Measurements from ENCODE around the gene MUS81. TPM values are rescaled to one million over a fixed set of nuclear protein-coding genes. Genes with fewer than 3 reads are reported as not detected.
A peak's percentile ranks its signal among the peaks of the same experiment; 100 is the strongest.

Gene MUS81
- total and polyA plus RNA-seq, 7 donors, result 33.5 to 61.8 (median 42.9) TPM

GRCh38 chr11:65814986-65815565 is 45.2 kb upstream of the MUS81 start:
- TF ChIP-seq POLR2A (IDR thresholded peaks at IDR 0.05) (no peak), CTCF (IDR thresholded peaks at IDR 0.05) (no peak), EP300 (IDR thresholded peaks at IDR 0.05) (no peak), POLR2AphosphoS5 (IDR thresholded peaks at IDR 0.05) (no peak)
- Histone ChIP-seq H3K27ac (no peak overlapping the region), H3K36me3 (peaks cover 0 to 6% (median 0%) of the 10 kb centered on the region in 4 donors), H3K4me1 (peaks cover 0 to 12% (median 8%) of the 10 kb centered on the region in 4 donors), H3K9me3 (no peaks in the 10 kb centered on the region), H3K27me3 (no peaks in the 10 kb centered on the region), H3K4me3 (no peak overlapping the region)
- no peak for DNase-seq
- intact Hi-C loops (cut with DNase I), result loop anchor here (10.0 kb wide), 1 partner anchor 190 kb away; no protein-coding TSS in a partner anchor
- 92 to 94% methylated on average over 16 of the region's 16 CpGs for WGBS, 2 donors

GRCh38 chr11:65816696-65817095 is 43.5 kb upstream of the MUS81 start:
- Histone ChIP-seq H3K4me1 (peaks cover 0 to 12% (median 8%) of the 10 kb centered on the region in 4 donors), H3K27me3 (no peaks in the 10 kb centered on the region), H3K4me3 (no peak overlapping the region), H3K36me3 (peaks cover 0 to 6% (median 0%) of the 10 kb centered on the region in 4 donors), H3K27ac (no peak overlapping the region), H3K9me3 (no peaks in the 10 kb centered on the region)
- no peak for DNase-seq
- intact Hi-C loops (cut with DNase I), result loop anchor here (10.0 kb wide), 1 partner anchor 192 kb away; no protein-coding TSS in a partner anchor
- WGBS, 2 donors, result 93 to 95% methylated on average over 3 of the region's 3 CpGs
- no peak for TF ChIP-seq POLR2AphosphoS5 (IDR thresholded peaks at IDR 0.05)
- TF ChIP-seq EP300 (IDR thresholded peaks at IDR 0.05), result no peak
- no peak for TF ChIP-seq CTCF (IDR thresholded peaks at IDR 0.05)
- no peak for TF ChIP-seq POLR2A (IDR thresholded peaks at IDR 0.05)

- no peak for DNase-seq
- TF ChIP-seq CTCF (IDR thresholded peaks at IDR 0.05) (no peak), POLR2AphosphoS5 (IDR thresholded peaks at IDR 0.05) (no peak), POLR2A (IDR thresholded peaks at IDR 0.05) (no peak), EP300 (IDR thresholded peaks at IDR 0.05) (no peak)
- Histone ChIP-seq H3K9me3 (no peaks in the 10 kb centered on the region), H3K4me3 (peak overlapping the region; percentile 29 to 65 (median 60)), H3K4me1 (peaks cover 0 to 12% (median 8%) of the 10 kb centered on the region in 4 donors), H3K27ac (peak overlapping the region; percentile 64 to 74 (median 72)), H3K27me3 (no peaks in the 10 kb centered on the region), H3K36me3 (peaks cover 0 to 6% (median 0%) of the 10 kb centered on the region in 4 donors)
- 45 to 70% methylated on average over 5 of the region's 5 CpGs for WGBS, 2 donors
- intact Hi-C loops (cut with DNase I), result loop anchor here (10.0 kb wide), 1 partner anchor 193 kb away; no protein-coding TSS in a partner anchor
These were observed 42.9 kb upstream of the MUS81 start for GRCh38 chr11:65817312-65817834.

GRCh38 chr11:65817835-65818680 is 42.2 kb upstream of the MUS81 start:
- 6 to 7% methylated on average over 74 of the region's 74 CpGs for WGBS, 2 donors
- H3K4me1 ChIP-seq, result peaks cover 0 to 12% (median 8%) of the 10 kb centered on the region in 4 donors
- TF ChIP-seq CTCF (IDR thresholded peaks at IDR 0.05) (peak; percentile 85 to 100 (median 94)), POLR2A (IDR thresholded peaks at IDR 0.05) (no peak), EP300 (IDR thresholded peaks at IDR 0.05) (no peak), POLR2AphosphoS5 (IDR thresholded peaks at IDR 0.05) (peak in 3 of 4 donors; percentile 18 to 49 (median 19))
- peak overlapping the region; percentile 29 to 65 (median 60) for H3K4me3 ChIP-seq
- H3K9me3 ChIP-seq, result no peaks in the 10 kb centered on the region
- no peaks in the 10 kb centered on the region for H3K27me3 ChIP-seq
- H3K36me3 ChIP-seq, result peaks cover 0 to 6% (median 0%) of the 10 kb centered on the region in 4 donors
- peak overlapping the region; percentile 64 to 74 (median 72) for H3K27ac ChIP-seq
- intact Hi-C loops (cut with DNase I), result loop anchor here (1.0 to 10.0 kb wide), 3 partner anchors 38 to 193 kb away; partner anchors contain the start of gene AP5B1
- DNase-seq, result peak; percentile 95
